ENCODE measurements around the gene THEMIS. TPM values are rescaled to one million over a fixed set of nuclear protein-coding genes. Genes with fewer than 3 reads are reported as not detected.

Gene THEMIS
- total RNA-seq, 4 donors from 2014 or later, result 1.1 to 6.0 (median 3.9) TPM

GRCh38 chr6:127878115-127878514, 22.7 kb downstream of the THEMIS start:
- in situ Hi-C loops (cut with MboI; ENCODE audit: low pct_ligation_motif_present in 1 of 4, low pct_unique_long_range_greater_than_20kb in 1 of 4, low sequenced_read_pairs in 3 of 4) (no loop called here), intact Hi-C loops (cut with DNase I; ENCODE audit: low total_unique reads) (no loop called here)
- TF ChIP-seq POLR2AphosphoS5 (IDR thresholded peaks at IDR 0.05), result no peak
- no peak for TF ChIP-seq POLR2A (IDR thresholded peaks at IDR 0.05)
- TF ChIP-seq EP300 (IDR thresholded peaks at IDR 0.05; ENCODE audit: low read depth), result no peak

GRCh38 chr6:127877231-127877630, 23.6 kb downstream of the THEMIS start:
- Histone ChIP-seq H3K4me3 (no peak overlapping the region), H3K27ac (no peak overlapping the region), H3K9me3 (no peaks in the 10 kb centered on the region), H3K27me3 (no peaks in the 10 kb centered on the region), H3K4me1 (no peaks in the 10 kb centered on the region), H3K36me3 (no peaks in the 10 kb centered on the region)
- 47 to 60% methylated on average over 3 of the region's 3 CpGs for WGBS, 2 donors (ENCODE audit: low coverage in 1 of 2)
- no peak for DNase-seq
- intact Hi-C loops (cut with DNase I; ENCODE audit: low total_unique reads), result no loop called here
- TF ChIP-seq POLR2A (IDR thresholded peaks at IDR 0.05), result no peak
- TF ChIP-seq CTCF (IDR thresholded peaks at IDR 0.05), result no peak
- TF ChIP-seq POLR2AphosphoS5 (IDR thresholded peaks at IDR 0.05), result no peak
- no peak for TF ChIP-seq EP300 (IDR thresholded peaks at IDR 0.05; ENCODE audit: low read depth)
- in situ Hi-C loops (cut with MboI; ENCODE audit: low pct_ligation_motif_present in 1 of 4, low pct_unique_long_range_greater_than_20kb in 1 of 4, low sequenced_read_pairs in 3 of 4), result no loop called here

More at GRCh38 chr6:127878115-127878514, 22.7 kb downstream of the THEMIS start:
- Histone ChIP-seq H3K27ac (no peak overlapping the region), H3K9me3 (no peaks in the 10 kb centered on the region), H3K4me3 (no peak overlapping the region), H3K36me3 (no peaks in the 10 kb centered on the region), H3K4me1 (no peaks in the 10 kb centered on the region), H3K27me3 (no peaks in the 10 kb centered on the region)
- no peak for DNase-seq
- WGBS, 2 donors (ENCODE audit: low coverage in 1 of 2), result 34 to 66% methylated on average over 2 of the region's 2 CpGs

- TF ChIP-seq POLR2A (IDR thresholded peaks at IDR 0.05) (no peak), CTCF (IDR thresholded peaks at IDR 0.05) (no peak), EP300 (IDR thresholded peaks at IDR 0.05; ENCODE audit: low read depth) (no peak)
- H3K27me3 ChIP-seq, result no peaks in the 10 kb centered on the region
- no peaks in the 10 kb centered on the region for H3K36me3 ChIP-seq
- in situ Hi-C loops (cut with MboI; ENCODE audit: low pct_ligation_motif_present in 1 of 4, low pct_unique_long_range_greater_than_20kb in 1 of 4, low sequenced_read_pairs in 3 of 4), result no loop called here
- no peak overlapping the region for H3K27ac ChIP-seq
- DNase-seq, result no peak
- H3K9me3 ChIP-seq, result no peaks in the 10 kb centered on the region
- no peak overlapping the region for H3K4me3 ChIP-seq
- intact Hi-C loops (cut with DNase I; ENCODE audit: low total_unique reads), result no loop called here
- 80 to 89% methylated on average over 1 to 4 of the region's 4 CpGs for WGBS, 2 donors (ENCODE audit: low coverage in 1 of 2)
- H3K4me1 ChIP-seq, result peaks cover 0 to 5% (median 0%) of the 10 kb centered on the region in 4 donors
These were observed 31.0 kb downstream of the THEMIS start for GRCh38 chr6:127869772-127870404.

- Histone ChIP-seq H3K27me3 (no peaks in the 10 kb centered on the region), H3K4me3 (no peak overlapping the region), H3K9me3 (no peaks in the 10 kb centered on the region), H3K36me3 (no peaks in the 10 kb centered on the region), H3K4me1 (peaks cover 0 to 6% (median 0%) of the 10 kb centered on the region in 4 donors), H3K27ac (no peak overlapping the region)
- in situ Hi-C loops (cut with MboI; ENCODE audit: low pct_ligation_motif_present in 1 of 4, low pct_unique_long_range_greater_than_20kb in 1 of 4, low sequenced_read_pairs in 3 of 4), result no loop called here
- intact Hi-C loops (cut with DNase I; ENCODE audit: low total_unique reads), result no loop called here
- DNase-seq, result no peak
- no peak for TF ChIP-seq EP300 (IDR thresholded peaks at IDR 0.05; ENCODE audit: low read depth)
- TF ChIP-seq CTCF (IDR thresholded peaks at IDR 0.05), result no peak
- TF ChIP-seq POLR2A (IDR thresholded peaks at IDR 0.05), result no peak
- TF ChIP-seq POLR2AphosphoS5 (IDR thresholded peaks at IDR 0.05), result no peak
- WGBS, 2 donors (ENCODE audit: low coverage in 1 of 2), result 85 to 93% methylated on average over 4 to 5 of the region's 5 CpGs
These were observed 31.7 kb downstream of the THEMIS start for GRCh38 chr6:127869183-127869582.

- TF ChIP-seq CTCF (IDR thresholded peaks at IDR 0.05) (no peak), POLR2AphosphoS5 (IDR thresholded peaks at IDR 0.05) (no peak)
- intact Hi-C loops (cut with DNase I; ENCODE audit: low total_unique reads) (no loop called here), in situ Hi-C loops (cut with MboI; ENCODE audit: low pct_ligation_motif_present in 1 of 4, low pct_unique_long_range_greater_than_20kb in 1 of 4, low sequenced_read_pairs in 3 of 4) (no loop called here)
- no peak overlapping the region for H3K4me3 ChIP-seq
- H3K27me3 ChIP-seq, result no peaks in the 10 kb centered on the region
- H3K9me3 ChIP-seq, result no peaks in the 10 kb centered on the region
- 97 to 100% methylated on average over 1 of the region's 1 CpG for WGBS, 2 donors (ENCODE audit: low coverage in 1 of 2)
- no peak for DNase-seq
- no peak overlapping the region for H3K27ac ChIP-seq
- H3K4me1 ChIP-seq, result peaks cover 0 to 6% (median 0%) of the 10 kb centered on the region in 4 donors
- H3K36me3 ChIP-seq, result no peaks in the 10 kb centered on the region
These were observed 32.5 kb downstream of the THEMIS start for GRCh38 chr6:127868338-127868737.
